Mucosa of descending colon (tissue), 3 donors: ENCODE measurements around the gene STMN1. TPM values are rescaled to one million over a fixed set of nuclear protein-coding genes. Genes with fewer than 3 reads are reported as not detected.
A peak's percentile ranks its signal among the peaks of the same experiment; 100 is the strongest.

Experiments
- ATAC-seq: fragments of 200-7000 bp; cut with Tn5 transposase; one replicate; pipeline ENCODE4 v1.9.1; 2020; ENCODE audit warnings: mild to moderate bottlenecking, moderate library complexity
- DNase-seq, 3 donors: peaks; one replicate each; pipeline ENCODE4 v3.0.0-alpha.2; 2020
- H3K36me3 ChIP-seq: fragments of 200-600 bp; one replicate; pipeline ENCODE4 v1.8.0; 2021; ENCODE audit warnings: low read depth, mild to moderate bottlenecking
- H3K4me1 ChIP-seq: fragments of 200-600 bp; one replicate; pipeline ENCODE4 v1.8.0; 2021; ENCODE audit warnings: low read depth, mild to moderate bottlenecking
- H3K4me3 ChIP-seq: fragments of 200-600 bp; one replicate; pipeline ENCODE4 v1.8.0; 2021; ENCODE audit warnings: mild to moderate bottlenecking
- H3K9me3 ChIP-seq: fragments of 200-600 bp; one replicate; pipeline ENCODE4 v1.8.0; 2021; ENCODE audit warnings: mild to moderate bottlenecking
- intact Hi-C, 2 donors: fragments of 100-400 bp; cut with DNase I in 1 of 2; cut with micrococcal nuclease in 1 of 2; formaldehyde crosslinking; loops; one replicate each; pipeline versions ENCODE4 v1.11.0 to v1.11.1; 2022; cut with DNase I, micrococcal nuclease
- long read RNA-seq, 2 donors: library from polyadenylated mRNA; unstranded; transcript quantifications; one replicate each; pipeline ENCODE4 v2.0.0, GENCODE V29; 2019 to 2021
- total RNA-seq, 3 donors: library from RNA; stranded (reverse); fragmentation: NEBNext Ultra II Directional in 2 of 3; extraction: Animal tissue kit (Norgen Biotek cat#: 25700) in 2 of 3; gene quantifications; one replicate each; pipeline versions ENCODE4 v1.2.1 to v1.2.4, GENCODE V29; 2021 to 2023
- TF ChIP-seq, protein P1 (sequence below): fragments of 200-600 bp; IDR thresholded peaks from one replicate; pipeline ENCODE4 v1.8.0; 2022; ENCODE audit warnings: antibody characterized with exemption, mild to moderate bottlenecking
- donor health status: DM: no; HTN: no; CAD: no; lungs with moderate emphysema.
- donor health status: DM: no; HTN: no; CAD: no.
- donor health status: DM: no; HTN: yes; CAD: no.

The STMN1 gene
- 100 to 1,000 TPM in 1 of 3 donors, 10 to 100 TPM in 2; 32.6 to 103 (median 52.6) TPM for total RNA-seq
- long read RNA-seq, donor 1, transcript STMN1-206 (5 exons, 1,504 nt) = major isoform, 12 of 14 reads
- long read RNA-seq, donor 1, partial matches to known transcripts = 0 of 14 reads
- long read RNA-seq, donor 1, other reads (novel, unspliced or antisense) = 1 of 14 reads
- long read RNA-seq, donor 2, transcript STMN1-206 (5 exons, 1,504 nt) = major isoform, 30 of 37 reads
- long read RNA-seq, donor 2, partial matches to known transcripts = 6 of 37 reads
- long read RNA-seq, donor 2, other reads (novel, unspliced or antisense) = 1 of 37 reads

DNA sequence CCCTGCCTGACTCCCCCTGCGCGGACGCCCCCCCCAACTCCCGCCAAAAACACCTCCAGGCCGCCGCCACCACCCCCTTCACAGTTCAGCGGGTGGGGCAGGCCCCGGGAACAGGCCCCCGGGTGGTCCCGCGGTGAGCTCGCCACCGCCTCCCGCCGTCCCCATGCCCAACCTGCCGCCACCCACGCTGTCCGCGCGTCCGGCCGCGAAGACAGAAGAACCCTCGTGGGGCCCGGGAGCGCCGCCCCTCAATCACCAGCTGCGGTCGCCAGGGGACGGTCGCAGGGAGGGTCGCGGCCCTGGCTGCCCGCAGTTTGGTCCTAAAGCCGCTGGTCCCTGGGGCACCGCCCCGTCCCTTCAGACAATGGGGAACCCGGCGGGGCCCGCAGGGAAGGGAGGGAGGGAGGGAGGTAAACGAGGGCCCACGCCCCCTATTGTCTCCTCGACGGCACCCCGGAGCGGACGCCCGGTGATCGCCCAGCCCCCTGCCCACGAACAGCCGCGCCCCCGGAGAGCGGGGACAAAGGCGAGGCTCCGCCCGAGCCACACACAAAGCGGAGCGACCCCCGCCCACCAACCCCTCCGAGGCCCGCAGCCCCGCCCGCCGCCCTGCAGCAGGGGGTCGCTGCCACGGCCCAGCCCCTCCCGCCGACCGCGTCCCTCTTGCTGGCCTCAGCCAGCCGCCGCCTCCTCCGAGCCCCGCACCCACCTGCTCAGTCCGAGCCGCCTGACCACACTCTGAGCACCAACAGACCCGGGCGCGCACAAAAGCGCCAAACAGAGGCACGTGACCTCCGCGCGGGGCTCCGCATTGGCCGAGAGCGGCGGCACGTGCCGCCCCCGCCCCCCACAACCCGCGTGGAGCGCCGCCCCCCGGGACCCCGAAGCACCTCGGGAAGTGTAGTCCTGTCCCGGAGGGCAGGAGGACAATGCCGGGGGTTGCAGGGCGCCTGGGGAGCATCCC lies at the start of gene STMN1:
STMN1 (minus strand) TSS at position 740 of the 964 bp plus-strand sequence. CDS start 1,743 bp downstream, outside the sequence.
- intact Hi-C loops = no loop called here
- Histone ChIP-seq H3K9me3 (no peaks in the 10 kb centered on the region), H3K4me3 (peak within 1 kb of the TSS; percentile 44), H3K4me1 (no peaks in the 10 kb centered on the region), H3K36me3 (no peaks in the 10 kb centered on the region)
- TF ChIP-seq, protein P1, sequence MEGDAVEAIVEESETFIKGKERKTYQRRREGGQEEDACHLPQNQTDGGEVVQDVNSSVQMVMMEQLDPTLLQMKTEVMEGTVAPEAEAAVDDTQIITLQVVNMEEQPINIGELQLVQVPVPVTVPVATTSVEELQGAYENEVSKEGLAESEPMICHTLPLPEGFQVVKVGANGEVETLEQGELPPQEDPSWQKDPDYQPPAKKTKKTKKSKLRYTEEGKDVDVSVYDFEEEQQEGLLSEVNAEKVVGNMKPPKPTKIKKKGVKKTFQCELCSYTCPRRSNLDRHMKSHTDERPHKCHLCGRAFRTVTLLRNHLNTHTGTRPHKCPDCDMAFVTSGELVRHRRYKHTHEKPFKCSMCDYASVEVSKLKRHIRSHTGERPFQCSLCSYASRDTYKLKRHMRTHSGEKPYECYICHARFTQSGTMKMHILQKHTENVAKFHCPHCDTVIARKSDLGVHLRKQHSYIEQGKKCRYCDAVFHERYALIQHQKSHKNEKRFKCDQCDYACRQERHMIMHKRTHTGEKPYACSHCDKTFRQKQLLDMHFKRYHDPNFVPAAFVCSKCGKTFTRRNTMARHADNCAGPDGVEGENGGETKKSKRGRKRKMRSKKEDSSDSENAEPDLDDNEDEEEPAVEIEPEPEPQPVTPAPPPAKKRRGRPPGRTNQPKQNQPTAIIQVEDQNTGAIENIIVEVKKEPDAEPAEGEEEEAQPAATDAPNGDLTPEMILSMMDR = no peak
- ATAC-seq (peak; percentile 90), DNase-seq (peak; percentile 88 to 94 (median 92))

DNA sequence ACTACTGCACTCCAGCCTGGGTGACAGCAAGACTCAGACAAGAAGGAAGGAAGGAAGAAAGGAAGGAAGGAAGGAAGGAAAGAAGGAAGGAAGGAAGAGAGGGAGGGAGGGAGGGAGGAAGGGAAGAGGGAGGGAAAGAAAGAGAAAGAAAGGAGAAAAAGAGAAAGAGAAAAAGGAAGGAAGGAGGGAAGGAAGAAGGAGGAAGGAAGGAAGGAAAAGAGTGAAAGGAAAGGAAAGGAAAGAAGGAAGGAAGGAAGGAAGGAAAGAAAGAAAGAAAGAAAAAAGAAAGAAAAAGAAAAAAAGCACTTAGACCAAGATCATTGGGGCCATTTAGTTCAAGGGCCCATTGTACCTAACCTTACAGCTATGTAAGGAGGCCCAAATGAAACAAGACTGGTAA lies 49.3 kb upstream of the STMN1 start:
- ATAC-seq (no peak), DNase-seq (no peak)
- TF ChIP-seq, protein P1 = no peak
- Histone ChIP-seq H3K4me3 (no peak overlapping the region), H3K36me3 (no peaks in the 10 kb centered on the region), H3K4me1 (no peaks in the 10 kb centered on the region), H3K9me3 (no peaks in the 10 kb centered on the region)
- intact Hi-C loops = no loop called here

DNA sequence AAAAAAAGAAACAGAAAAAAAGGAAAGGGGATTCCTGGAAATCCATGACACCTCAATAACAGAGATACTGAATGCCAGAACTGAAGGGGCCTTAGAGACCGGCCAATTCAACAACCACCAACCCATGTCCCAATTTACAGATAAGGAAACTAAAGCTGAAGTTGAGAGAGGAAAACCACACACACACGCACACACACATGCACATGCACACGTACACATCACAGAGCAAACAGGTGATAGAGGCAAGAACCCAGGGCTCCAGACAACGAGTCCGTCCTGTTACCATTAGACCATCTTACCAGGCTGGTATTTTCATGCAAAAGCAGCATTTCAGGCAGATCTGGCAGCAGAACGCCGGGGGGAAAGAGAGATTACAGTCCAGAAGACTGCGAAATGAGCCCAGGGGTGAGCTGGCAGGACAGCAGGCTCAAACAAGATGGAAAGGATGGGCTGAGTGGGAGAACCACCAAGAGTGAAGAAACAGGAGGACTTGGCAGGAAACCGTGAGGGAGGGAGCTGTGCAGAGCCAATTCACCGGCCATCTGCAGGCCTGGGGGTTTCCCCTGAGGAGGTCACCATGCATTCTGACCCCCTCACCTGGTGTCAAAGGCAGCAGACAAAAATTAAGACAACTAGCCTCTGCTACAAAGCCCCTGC lies 48.2 kb upstream of the STMN1 start:
- Histone ChIP-seq H3K9me3 (no peaks in the 10 kb centered on the region), H3K4me1 (no peaks in the 10 kb centered on the region), H3K36me3 (no peaks in the 10 kb centered on the region), H3K4me3 (no peak overlapping the region)
- TF ChIP-seq, protein P1 = no peak
- intact Hi-C loops = no loop called here
- no peak for DNase-seq
- ATAC-seq = no peak

DNA sequence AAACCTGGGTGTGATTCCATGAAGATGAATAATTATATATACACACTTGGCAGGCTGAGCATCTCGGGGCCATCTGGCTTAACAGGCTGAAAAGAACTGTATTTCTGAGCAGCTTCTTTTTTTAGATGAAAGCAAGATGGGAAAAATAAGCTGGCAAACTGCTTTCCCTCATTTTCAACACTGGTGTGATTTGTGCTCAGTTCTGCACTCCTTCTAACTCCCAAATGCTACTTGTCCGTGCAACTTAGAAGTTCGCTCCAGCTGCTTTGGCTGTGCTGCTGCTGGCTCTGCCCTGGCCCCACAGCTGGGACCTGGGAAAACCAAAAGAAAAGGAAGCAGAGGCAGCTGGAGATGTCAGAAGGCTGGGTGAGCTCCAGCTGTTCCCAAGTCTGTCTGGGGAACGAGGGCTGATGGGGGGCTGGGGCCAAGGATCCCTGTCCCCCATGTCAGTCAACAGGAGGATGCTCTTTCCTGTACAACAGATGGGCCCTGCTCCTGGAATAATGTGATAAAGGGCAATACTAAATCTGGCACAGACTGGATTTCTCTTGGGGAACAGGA lies 46.7 kb upstream of the STMN1 start:
- peak in 1 of 3 donors; percentile 25 for DNase-seq
- ATAC-seq = no peak
- no peaks in the 10 kb centered on the region for H3K36me3 ChIP-seq
- no peak overlapping the region for H3K4me3 ChIP-seq
- TF ChIP-seq, protein P1 = no peak
- intact Hi-C loops = no loop called here
- no peaks in the 10 kb centered on the region for H3K9me3 ChIP-seq
- H3K4me1 ChIP-seq = no peaks in the 10 kb centered on the region

DNA sequence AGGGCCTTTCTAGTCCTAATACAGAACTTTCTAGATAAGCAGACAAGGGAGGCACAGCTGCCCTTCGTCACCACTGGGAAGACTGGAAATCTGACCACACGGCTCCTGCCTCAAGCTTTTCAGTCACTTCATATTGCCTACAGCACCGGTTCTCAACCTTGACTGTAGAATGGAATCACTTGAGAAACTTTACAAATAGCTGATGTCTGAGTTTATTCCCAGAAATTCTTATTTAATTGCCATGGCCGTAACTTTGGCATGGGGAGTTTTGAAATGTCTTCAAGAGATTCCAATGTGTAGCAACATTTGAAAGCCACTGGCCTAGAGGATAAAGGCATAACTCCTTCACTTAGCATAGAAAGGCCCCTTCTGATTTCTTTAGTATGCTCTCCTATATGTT lies 42.4 kb upstream of the STMN1 start:
- peaks cover 4% of the 10 kb centered on the region for H3K9me3 ChIP-seq
- DNase-seq = no peak
- no peaks in the 10 kb centered on the region for H3K36me3 ChIP-seq
- intact Hi-C loops = no loop called here
- ATAC-seq = no peak
- no peak overlapping the region for H3K4me3 ChIP-seq
- TF ChIP-seq, protein P1 = no peak
- H3K4me1 ChIP-seq = no peaks in the 10 kb centered on the region
